Panc1 (cell line): ENCODE results near the gene SMARCA2. TPM values are rescaled to one million over a fixed set of nuclear protein-coding genes. Genes with fewer than 3 reads are reported as not detected.

Experiments
- ATAC-seq: fragments of 200-7000 bp; cut with Tn5 transposase; 2 replicates; pipeline ENCODE4 v1.9.1; 2020; ENCODE audit warnings: mild to moderate bottlenecking, moderate library complexity
- BruUV-seq: library from RNA; stranded (reverse); fragments of 400-500 nt; replicated peaks from 2 replicates; lab custom pipeline; 2021; lab: Mats Ljungman, UMichigan
- CTCF ChIA-PET: fragments of 300-600 bp; sonication (Branson Sonifier 250); formaldehyde crosslinking; loops from one replicate; lab custom pipeline; 2022; ENCODE audit warnings: antibody characterized with exemption; lab: Charles Lee
- POLR2A ChIA-PET: fragments of 300-600 bp; sonication (Branson Sonifier 250); formaldehyde crosslinking; loops from one replicate; lab custom pipeline; 2022; ENCODE audit warnings: antibody characterized with exemption; lab: Charles Lee
- DNase-seq: peaks from one replicate; pipeline ENCODE4 v3.0.0-alpha.2; 2010; ENCODE audit warnings: low read depth, low spot score
- H3K27ac ChIP-seq: 2 replicates; pipeline ENCODE4 v1.5.1; 2011; ENCODE audit warnings: mild to moderate bottlenecking, low read length, inconsistent platforms
- H3K27me3 ChIP-seq: fragments of 200-500 bp; sonication (Bioruptor generic); 2 replicates; pipeline ENCODE4 v1.6.0; 2014; ENCODE audit warnings: low read length, inconsistent platforms; ENCODE audit not compliant: control insufficient read depth, insufficient read depth
- H3K36me3 ChIP-seq: fragments of 200-500 bp; sonication (Bioruptor generic); 2 replicates; pipeline ENCODE4 v1.5.1; 2014; ENCODE audit warnings: inconsistent platforms, mild to moderate bottlenecking, low read length, moderate library complexity; ENCODE audit not compliant: control insufficient read depth, insufficient read depth
- H3K4me1 ChIP-seq: 2 replicates; pipeline ENCODE4 v1.5.1; 2011; ENCODE audit warnings: inconsistent platforms, mild to moderate bottlenecking, low read length, moderate library complexity; ENCODE audit not compliant: control insufficient read depth, insufficient read depth
- H3K4me3 ChIP-seq, 2 experiments: 2 replicates each; pipeline ENCODE4 v1.5.1; 2011 to 2012; ENCODE audit warnings: low read depth in 2 of 2, low read length in 2 of 2, mild to moderate bottlenecking in 2 of 2, inconsistent platforms in 1 of 2, moderate library complexity in 1 of 2
- H3K9me3 ChIP-seq: fragments of 200-500 bp; sonication (Bioruptor generic); 2 replicates; pipeline ENCODE4 v1.5.1; 2014; ENCODE audit warnings: low read depth, mild to moderate bottlenecking, inconsistent platforms, low read length, moderate library complexity; ENCODE audit not compliant: control insufficient read depth, insufficient read depth
- POLR2AphosphoS5 ChIP-seq: IDR thresholded peaks from 2 replicates; pipeline ENCODE4 v1.6.1; 2012; ENCODE audit warnings: mild to moderate bottlenecking, low read depth, low read length, moderate library complexity
- SIN3A ChIP-seq: IDR thresholded peaks from 2 replicates; pipeline ENCODE4 v1.6.1; 2012; ENCODE audit warnings: low read depth, mild to moderate bottlenecking, low read length, moderate library complexity, borderline replicate concordance; ENCODE audit not compliant: insufficient read depth
- TCF7L2 ChIP-seq: IDR thresholded peaks from 2 replicates; pipeline ENCODE4 v1.6.1; 2011; ENCODE audit warnings: mild to moderate bottlenecking, low read depth, low read length, inconsistent platforms
- in situ Hi-C: cut with HindIII; loops from 2 replicates; pipeline ENCODE4 v1.10.0; 2016; ENCODE audit warnings: low sequenced_read_pairs, low pct_unique_long_range_greater_than_20kb
- intact Hi-C: fragments of 100-400 bp; cut with micrococcal nuclease; formaldehyde crosslinking; loops from one replicate; pipeline ENCODE4 v1.10.0; 2022; ENCODE audit not compliant: unreplicated experiment
- total RNA-seq: library from RNA; stranded (reverse); gene quantifications from one replicate; pipeline ENCODE4 v1.2.1, GENCODE V29; 2021; ENCODE audit not compliant: unreplicated experiment
- TF ChIP-seq, protein P1 (sequence below): fragments of 450-650 bp; IDR thresholded peaks from 2 replicates; pipeline ENCODE4 v1.5.1; 2017; ENCODE audit warnings: mild to moderate bottlenecking
- TF ChIP-seq, protein P2 (sequence below), 2 experiments: IDR thresholded peaks; 2 replicates each; pipeline ENCODE4 v1.6.1; 2011 to 2012; ENCODE audit warnings: low read depth in 2 of 2, control low read depth in 1 of 2, low read length in 1 of 2, mild to moderate bottlenecking in 1 of 2, moderate library complexity in 1 of 2; ENCODE audit not compliant: insufficient read depth in 1 of 2

Gene SMARCA2
- total RNA-seq, 1 experiment from 2014 or later, result 13.3 TPM

- no peak for ATAC-seq
- CTCF ChIA-PET, result no interaction called here
- no peaks in the 10 kb centered on the region for H3K36me3 ChIP-seq
Observed at GRCh38 chr9:2039294-2040180, 24.4 kb downstream of the SMARCA2 start.

GRCh38 chr9:2040828-2041227, 25.7 kb downstream of the SMARCA2 start:
- no peak overlapping the region for H3K27ac ChIP-seq
- no peak for ATAC-seq
- CTCF ChIA-PET, result no interaction called here
- in situ Hi-C loops (no loop called here), intact Hi-C loops (no loop called here)
- H3K4me3 ChIP-seq, result no peak overlapping the region
- no peaks in the 10 kb centered on the region for H3K4me1 ChIP-seq
- TF ChIP-seq, protein P1, sequence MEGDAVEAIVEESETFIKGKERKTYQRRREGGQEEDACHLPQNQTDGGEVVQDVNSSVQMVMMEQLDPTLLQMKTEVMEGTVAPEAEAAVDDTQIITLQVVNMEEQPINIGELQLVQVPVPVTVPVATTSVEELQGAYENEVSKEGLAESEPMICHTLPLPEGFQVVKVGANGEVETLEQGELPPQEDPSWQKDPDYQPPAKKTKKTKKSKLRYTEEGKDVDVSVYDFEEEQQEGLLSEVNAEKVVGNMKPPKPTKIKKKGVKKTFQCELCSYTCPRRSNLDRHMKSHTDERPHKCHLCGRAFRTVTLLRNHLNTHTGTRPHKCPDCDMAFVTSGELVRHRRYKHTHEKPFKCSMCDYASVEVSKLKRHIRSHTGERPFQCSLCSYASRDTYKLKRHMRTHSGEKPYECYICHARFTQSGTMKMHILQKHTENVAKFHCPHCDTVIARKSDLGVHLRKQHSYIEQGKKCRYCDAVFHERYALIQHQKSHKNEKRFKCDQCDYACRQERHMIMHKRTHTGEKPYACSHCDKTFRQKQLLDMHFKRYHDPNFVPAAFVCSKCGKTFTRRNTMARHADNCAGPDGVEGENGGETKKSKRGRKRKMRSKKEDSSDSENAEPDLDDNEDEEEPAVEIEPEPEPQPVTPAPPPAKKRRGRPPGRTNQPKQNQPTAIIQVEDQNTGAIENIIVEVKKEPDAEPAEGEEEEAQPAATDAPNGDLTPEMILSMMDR, result no peak
- TF ChIP-seq TCF7L2 (no peak), POLR2AphosphoS5 (no peak)
- TF ChIP-seq, protein P2, sequence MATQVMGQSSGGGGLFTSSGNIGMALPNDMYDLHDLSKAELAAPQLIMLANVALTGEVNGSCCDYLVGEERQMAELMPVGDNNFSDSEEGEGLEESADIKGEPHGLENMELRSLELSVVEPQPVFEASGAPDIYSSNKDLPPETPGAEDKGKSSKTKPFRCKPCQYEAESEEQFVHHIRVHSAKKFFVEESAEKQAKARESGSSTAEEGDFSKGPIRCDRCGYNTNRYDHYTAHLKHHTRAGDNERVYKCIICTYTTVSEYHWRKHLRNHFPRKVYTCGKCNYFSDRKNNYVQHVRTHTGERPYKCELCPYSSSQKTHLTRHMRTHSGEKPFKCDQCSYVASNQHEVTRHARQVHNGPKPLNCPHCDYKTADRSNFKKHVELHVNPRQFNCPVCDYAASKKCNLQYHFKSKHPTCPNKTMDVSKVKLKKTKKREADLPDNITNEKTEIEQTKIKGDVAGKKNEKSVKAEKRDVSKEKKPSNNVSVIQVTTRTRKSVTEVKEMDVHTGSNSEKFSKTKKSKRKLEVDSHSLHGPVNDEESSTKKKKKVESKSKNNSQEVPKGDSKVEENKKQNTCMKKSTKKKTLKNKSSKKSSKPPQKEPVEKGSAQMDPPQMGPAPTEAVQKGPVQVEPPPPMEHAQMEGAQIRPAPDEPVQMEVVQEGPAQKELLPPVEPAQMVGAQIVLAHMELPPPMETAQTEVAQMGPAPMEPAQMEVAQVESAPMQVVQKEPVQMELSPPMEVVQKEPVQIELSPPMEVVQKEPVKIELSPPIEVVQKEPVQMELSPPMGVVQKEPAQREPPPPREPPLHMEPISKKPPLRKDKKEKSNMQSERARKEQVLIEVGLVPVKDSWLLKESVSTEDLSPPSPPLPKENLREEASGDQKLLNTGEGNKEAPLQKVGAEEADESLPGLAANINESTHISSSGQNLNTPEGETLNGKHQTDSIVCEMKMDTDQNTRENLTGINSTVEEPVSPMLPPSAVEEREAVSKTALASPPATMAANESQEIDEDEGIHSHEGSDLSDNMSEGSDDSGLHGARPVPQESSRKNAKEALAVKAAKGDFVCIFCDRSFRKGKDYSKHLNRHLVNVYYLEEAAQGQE (IDR thresholded peaks at IDR 0.05; ENCODE audit: insufficient read depth in 1 of 2, low read depth in 2 of 2, low read length in 1 of 2), result no peak
- no TSS peak for BruUV-seq
- POLR2A ChIA-PET, result no interaction called here
- DNase-seq, result no peak
- H3K9me3 ChIP-seq, result no peaks in the 10 kb centered on the region
- H3K36me3 ChIP-seq, result no peaks in the 10 kb centered on the region
- H3K27me3 ChIP-seq, result no peaks in the 10 kb centered on the region

More at GRCh38 chr9:2039294-2040180, 24.4 kb downstream of the SMARCA2 start:
- H3K27me3 ChIP-seq, result no peaks in the 10 kb centered on the region
- in situ Hi-C loops, result no loop called here
- H3K9me3 ChIP-seq, result no peaks in the 10 kb centered on the region
- BruUV-seq, result no TSS peak
- no peaks in the 10 kb centered on the region for H3K4me1 ChIP-seq
- POLR2A ChIA-PET, result no interaction called here
- TF ChIP-seq, protein P1, result no peak
- no peak for TF ChIP-seq SIN3A
- no peak for TF ChIP-seq TCF7L2
- no peak for TF ChIP-seq POLR2AphosphoS5
- TF ChIP-seq, protein P2 (IDR thresholded peaks at IDR 0.05; ENCODE audit: insufficient read depth in 1 of 2, low read depth in 2 of 2, low read length in 1 of 2), result no peak
- no peak for DNase-seq
- H3K4me3 ChIP-seq, result no peak overlapping the region
- no peak overlapping the region for H3K27ac ChIP-seq
- intact Hi-C loops, result no loop called here
